HG02970 (cell line): ENCODE measurements around the gene RASSF5.

Experiments used
- ATAC-seq: cut with Tn5 transposase; IDR thresholded peaks from one replicate; pipeline ENCODE4 v1.9.1; 2021; ENCODE audit warnings: mild to moderate bottlenecking, moderate library complexity, moderate number of reproducible peaks; ENCODE audit not compliant: unreplicated experiment, low FRiP score

The RASSF5 gene, protein sequence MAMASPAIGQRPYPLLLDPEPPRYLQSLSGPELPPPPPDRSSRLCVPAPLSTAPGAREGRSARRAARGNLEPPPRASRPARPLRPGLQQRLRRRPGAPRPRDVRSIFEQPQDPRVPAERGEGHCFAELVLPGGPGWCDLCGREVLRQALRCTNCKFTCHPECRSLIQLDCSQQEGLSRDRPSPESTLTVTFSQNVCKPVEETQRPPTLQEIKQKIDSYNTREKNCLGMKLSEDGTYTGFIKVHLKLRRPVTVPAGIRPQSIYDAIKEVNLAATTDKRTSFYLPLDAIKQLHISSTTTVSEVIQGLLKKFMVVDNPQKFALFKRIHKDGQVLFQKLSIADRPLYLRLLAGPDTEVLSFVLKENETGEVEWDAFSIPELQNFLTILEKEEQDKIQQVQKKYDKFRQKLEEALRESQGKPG

GRCh38 chr1:206507284-206508129 lies at the start of gene RASSF5:
Gene RASSF5, plus strand, starts transcription at chr1:206507531. Its CDS starts 72 bp downstream, at chr1:206507603.
- ATAC-seq = peak; percentile 50

DNA sequence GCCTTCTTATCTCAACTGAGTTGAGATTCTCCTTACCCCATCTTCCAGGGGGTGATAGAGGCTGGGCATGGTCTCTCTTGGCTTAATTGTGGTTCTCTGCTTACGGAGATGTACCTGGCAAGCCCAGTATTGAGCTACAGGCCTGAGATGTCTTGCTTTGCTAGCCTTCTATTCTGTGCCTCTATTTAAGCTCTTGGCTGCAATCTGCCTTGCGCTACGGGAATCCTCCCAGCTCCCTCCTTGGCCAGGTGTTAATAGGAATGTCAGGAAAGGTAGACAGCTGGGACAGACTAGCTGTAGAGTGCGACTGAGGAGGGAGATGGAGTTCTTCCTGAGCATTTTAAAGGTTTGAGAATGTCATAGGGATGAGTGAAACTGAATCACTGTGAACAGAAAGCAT lies 47.6 kb upstream of the RASSF5 start:
- ATAC-seq = no peak

DNA sequence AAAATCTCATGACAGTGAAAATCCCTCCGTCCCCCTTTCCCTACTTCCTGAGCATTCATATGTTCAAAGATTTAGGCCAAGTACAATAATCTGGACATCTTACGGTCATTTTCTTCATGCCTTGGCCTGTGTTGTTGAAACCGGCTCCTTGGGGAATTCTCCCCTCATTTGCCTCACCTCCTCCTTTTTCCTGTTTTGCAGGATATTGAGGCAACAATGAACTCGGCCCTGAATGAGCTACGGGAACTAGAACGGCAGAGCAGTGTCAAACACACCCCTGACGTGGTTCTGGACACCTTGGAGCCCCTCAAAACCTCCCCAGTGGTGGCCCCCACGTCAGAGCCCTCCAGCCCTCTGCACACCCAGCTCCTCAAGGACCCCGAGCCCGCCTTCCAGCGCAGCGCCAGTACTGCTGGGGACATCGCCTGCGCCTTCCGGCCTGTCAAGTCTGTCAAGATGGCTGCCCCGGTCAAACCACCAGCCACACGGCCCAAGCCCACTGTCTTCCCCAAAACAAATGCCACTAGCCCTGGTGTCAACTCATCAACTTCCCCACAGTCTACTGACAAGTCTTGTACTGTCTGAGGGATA lies 46.4 kb upstream of the RASSF5 start:
- ATAC-seq = no peak

GRCh38 chr1:206461602-206462455 lies 45.5 kb upstream of the RASSF5 start:
- no peak for ATAC-seq

- ATAC-seq = no peak
These were observed 44.2 kb upstream of the RASSF5 start for GRCh38 chr1:206463137-206463536.

DNA sequence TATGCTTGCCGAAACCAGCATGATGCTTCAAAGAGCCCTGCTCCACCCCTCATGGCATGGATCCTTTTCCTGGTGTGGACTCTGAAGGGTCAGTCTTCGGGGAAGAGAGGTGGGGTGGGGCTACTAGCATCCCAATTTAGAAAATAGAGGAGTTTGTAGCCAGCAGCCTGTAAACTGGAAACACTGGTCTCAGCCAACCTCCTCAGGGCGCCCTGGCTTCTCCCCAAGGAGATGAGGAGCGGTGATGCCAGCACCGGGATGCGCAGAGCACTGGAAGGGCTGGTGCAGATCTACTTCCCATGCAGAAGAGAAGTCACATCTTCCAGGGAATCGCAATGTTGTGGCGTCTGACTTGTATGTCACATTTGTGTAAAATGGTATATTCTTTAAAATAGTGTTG lies 43.4 kb upstream of the RASSF5 start:
- no peak for ATAC-seq

DNA sequence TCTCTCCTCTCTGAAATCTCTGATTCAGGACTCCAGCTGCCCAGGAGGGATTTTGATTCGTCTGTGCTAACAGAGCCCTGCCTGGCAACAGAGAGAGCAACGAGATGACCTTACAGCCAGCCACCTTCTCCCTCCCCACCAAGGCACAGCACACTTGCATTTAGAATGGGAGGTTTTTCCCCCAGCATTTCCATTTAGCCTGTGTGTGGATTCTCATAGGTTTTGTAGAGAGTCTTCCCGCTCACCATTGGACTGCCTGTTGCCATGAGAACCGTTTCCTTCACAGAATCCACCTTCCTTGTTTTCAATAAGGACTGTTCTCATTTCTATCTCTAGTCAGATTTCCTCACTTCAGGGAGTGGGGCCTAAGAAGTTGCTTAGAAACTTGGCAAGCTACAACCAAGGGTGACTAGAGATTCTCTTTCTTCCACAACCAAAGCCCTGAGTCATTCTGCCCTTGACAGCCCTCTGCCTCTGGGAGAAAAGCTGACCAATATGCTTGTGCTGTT lies 42.8 kb upstream of the RASSF5 start:
- no peak for ATAC-seq

- no peak for ATAC-seq
These were observed 41.4 kb upstream of the RASSF5 start for GRCh38 chr1:206465951-206466350.

GRCh38 chr1:206466840-206467649 lies 40.3 kb upstream of the RASSF5 start:
- no peak for ATAC-seq

DNA sequence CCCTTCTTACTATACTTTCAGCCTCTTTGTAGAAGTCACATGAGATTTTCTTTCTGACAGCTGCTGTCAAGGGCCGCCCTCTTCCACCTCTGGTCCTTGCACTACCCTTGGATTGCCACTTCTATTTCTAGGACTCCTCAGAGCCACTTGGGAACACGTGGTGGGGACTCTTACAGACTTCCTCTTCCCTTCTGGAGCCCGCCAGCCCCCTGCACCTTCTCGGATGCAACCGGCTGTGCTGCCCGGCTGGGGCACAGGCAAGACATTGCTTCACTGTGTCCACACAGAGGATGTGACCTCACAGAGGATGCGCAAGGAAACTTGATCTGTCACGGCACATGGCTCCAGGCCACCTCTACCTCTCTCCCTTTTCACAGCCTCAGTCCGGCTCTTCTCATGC lies 39.4 kb upstream of the RASSF5 start:
- no peak for ATAC-seq

DNA sequence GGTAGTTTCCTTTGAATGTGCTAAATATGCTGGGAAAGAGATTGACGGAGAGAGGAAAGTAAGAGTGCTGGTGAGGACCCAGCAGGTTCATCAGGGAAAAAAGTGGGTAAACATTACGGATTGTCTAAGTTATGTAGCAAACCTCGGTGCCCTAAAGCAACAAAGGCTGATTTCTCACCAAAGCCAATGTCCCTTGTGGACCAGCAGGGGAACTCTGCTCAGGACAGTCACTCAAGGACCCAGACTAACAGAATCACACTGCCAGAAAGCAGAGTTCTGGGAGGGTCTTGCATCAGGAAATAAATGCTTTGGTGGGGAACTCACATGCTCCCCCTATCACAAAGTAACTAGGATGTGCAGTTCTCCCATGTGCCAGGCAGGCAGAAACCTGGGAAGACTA lies 38.8 kb upstream of the RASSF5 start:
- no peak for ATAC-seq

DNA sequence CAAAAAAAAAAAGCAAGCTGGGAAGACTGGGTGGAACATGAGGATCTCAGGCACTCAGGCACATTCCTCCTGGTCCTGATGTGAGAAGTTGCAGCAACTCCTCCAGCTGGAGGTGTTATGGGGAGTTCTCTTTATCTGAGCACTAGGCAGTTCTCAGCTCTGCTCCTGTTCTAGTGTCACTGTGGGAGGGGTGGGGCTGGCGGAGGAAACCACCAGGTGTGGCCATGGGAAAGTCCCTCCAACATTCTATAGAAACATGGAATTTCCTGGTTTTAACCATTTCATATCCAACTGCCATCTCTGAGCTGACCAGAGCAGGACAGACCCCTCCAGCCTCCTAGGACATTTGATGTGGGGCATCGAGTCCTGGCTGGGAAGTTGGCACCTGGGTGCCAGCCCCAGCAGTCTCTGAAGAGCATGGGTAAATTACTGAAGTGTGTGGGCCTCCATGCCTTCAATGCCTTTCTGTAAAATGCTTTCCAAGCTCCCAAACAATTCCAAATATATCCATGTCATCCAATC lies 37.9 kb upstream of the RASSF5 start:
- no peak for ATAC-seq

DNA sequence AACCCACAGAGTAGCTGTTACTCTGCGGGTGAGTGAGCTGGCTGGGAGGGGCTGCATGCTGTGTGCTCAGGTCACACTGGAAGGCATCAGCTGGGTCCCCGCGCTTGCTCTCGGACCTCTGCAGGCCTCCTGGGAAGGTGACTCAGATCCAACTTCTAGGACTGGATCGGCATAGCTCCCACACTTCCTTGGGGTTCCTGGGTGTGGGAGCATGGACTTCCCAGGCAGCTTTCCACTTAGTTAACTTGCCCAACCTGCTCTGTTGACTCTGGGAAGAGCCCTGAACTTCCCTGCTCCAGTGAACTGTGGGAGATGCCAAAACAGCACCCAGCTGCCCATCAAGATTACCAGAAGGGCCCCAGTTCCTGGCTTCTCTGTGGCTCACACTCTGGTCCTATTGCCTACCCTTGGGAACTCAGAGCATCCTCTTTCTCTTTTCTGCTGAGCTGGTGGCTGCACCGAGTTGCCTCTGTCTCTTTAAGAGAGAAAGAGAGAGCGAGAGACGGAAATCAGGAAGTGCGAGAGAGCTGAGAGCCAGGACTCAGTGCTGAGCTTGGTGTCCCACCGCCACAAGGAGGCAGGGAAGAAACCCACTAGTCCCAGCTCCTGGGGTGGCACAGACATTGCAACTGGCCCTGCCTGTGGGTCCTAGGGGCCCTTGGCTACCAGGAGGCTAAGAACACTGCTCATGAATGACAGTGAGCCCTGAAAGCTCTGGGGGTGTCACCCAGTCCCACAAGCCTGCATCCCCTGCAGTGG lies 37.2 kb upstream of the RASSF5 start, which contains the start of gene IKBKE:
IKBKE (plus strand) TSS at position 544 of the 759 bp plus-strand sequence. CDS start 2,752 bp downstream, outside the sequence.
- ATAC-seq = no peak

DNA sequence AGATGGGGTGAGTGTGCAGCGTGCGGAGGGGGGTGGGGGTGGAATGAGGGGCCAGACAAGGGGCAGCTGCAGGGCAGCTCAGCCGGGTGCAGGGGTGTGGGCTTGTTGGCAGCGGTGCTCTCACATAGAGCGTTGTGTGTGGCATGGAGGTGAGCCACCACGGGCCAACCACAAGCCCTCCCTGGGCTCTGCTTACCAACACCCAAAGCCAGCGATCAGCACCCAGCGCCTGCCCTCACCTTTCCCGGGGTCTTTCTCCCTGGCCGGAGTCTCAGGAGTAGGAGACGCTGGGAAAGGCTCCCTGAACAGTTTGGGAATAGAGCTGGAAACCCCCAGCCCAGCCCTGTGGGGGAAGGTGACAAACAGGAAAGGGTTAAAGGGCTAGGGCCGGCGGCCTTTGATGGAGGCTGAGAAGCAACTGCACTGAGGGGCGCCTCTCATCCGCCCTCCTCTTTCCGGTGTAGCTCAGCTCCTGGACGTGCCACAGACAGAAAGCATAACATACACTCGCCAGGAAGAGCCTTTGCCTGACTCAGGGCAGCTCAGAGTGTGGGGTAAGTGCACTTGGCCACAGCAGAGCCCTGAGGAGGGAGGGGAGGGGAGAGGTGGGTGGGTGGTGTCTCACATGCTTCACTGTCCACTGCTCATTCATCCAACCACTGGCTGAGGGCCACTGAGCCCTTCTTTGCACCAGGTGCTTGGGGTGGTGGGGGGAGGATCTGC lies 36.5 kb upstream of the RASSF5 start:
- no peak for ATAC-seq

DNA sequence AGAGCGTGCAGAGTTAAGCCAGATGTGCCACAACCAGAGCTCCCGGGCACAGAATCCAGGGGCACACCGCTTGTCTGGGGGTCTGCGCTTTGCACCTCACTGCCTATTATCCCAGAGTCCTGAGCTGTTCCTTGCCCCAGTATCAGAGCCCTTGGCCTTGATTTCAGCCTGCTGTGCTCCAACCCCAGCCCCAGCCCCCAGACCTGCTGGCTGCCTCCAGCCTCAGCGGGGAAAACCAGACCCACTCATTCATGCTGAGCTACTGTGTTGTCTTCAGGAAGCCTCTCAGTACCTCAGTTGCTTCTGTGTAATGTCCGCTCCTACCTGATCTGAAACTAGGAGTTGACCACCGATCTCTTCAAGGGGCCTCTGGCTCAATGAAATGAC lies 35.9 kb upstream of the RASSF5 start:
- ATAC-seq = no peak

GRCh38 chr1:206472024-206472423 lies 35.3 kb upstream of the RASSF5 start:
- no peak for ATAC-seq

GRCh38 chr1:206472454-206472853 lies 34.9 kb upstream of the RASSF5 start:
- no peak for ATAC-seq

GRCh38 chr1:206472886-206473285 lies 34.4 kb upstream of the RASSF5 start:
- no peak for ATAC-seq
